Adrenal gland (tissue), 12 donors: ENCODE data around the gene TRAF1. TPM values are rescaled to one million over a fixed set of nuclear protein-coding genes. Genes with fewer than 3 reads are reported as not detected.

ENCODE experiments used
- DNase-seq, 7 donors: peaks; one replicate each; pipeline ENCODE4 v3.0.0-alpha.2; 2019 to 2020
- H3K27ac ChIP-seq, 5 donors: fragments of 200-600 bp; sonication (generic) in 4 of 5; 1 replicate in 3 of 5; 2 replicates in 2 of 5; pipeline versions ENCODE4 v1.5.1 to v1.8.0; 2016 to 2020; ENCODE audit warnings: mild to moderate bottlenecking in 1 of 5
- H3K27me3 ChIP-seq: fragments of 200-600 bp; 2 replicates; pipeline ENCODE4 v1.8.0; 2021
- H3K36me3 ChIP-seq, 2 donors: fragments of 200-600 bp; replicated peaks in 1 of 2; 1 replicate in 1 of 2; 2 replicates in 1 of 2; pipeline versions ENCODE4 v1.5.1 to v1.8.0; 2018 to 2022
- H3K4me1 ChIP-seq, 2 donors: fragments of 200-600 bp; replicated peaks in 1 of 2; 1 replicate in 1 of 2; 2 replicates in 1 of 2; pipeline versions ENCODE4 v1.5.1 to v1.8.0; 2018 to 2021
- H3K4me3 ChIP-seq, 4 donors: fragments of 200-600 bp; sonication (generic) in 3 of 4; one replicate each; pipeline ENCODE4 v1.5.1; 2016 to 2018
- H3K9me3 ChIP-seq, 3 donors: fragments of 200-600 bp; sonication (generic) in 1 of 3; replicated peaks in 1 of 3; 1 replicate in 2 of 3; 2 replicates in 1 of 3; pipeline versions ENCODE4 v1.5.1 to v1.8.0; 2016 to 2021
- POLR2A ChIP-seq, 2 donors: fragments of 450-650 bp; IDR thresholded peaks; one replicate each; pipeline ENCODE4 v1.6.1; 2017; ENCODE audit warnings: antibody characterized with exemption in 2 of 2, mild to moderate bottlenecking in 2 of 2, moderate library complexity in 1 of 2
- WGBS, 4 donors: extraction: QIAGEN DNeasy Blood & Tissue Kit in 2 of 4; methylation state at CpG; one replicate each; pipeline versions ENCODE4 v1.1.5 to v1.1.7; 2013 to 2017; 5-methylcytosine and 5-hydroxymethylcytosine counted together
- intact Hi-C, 2 donors: fragments of 100-400 bp; cut with DNase I; formaldehyde crosslinking; loops; one replicate each; pipeline versions ENCODE4 v1.14.1 to v1.15.0; 2022 to 2023
- polyA plus RNA-seq, 3 donors: library from polyadenylated mRNA; stranded (reverse); fragments of 200-250 nt in 2 of 3; fragments of 350-450 nt in 1 of 3; fragmentation: Illumina TruSeq in 1 of 3; extraction: RNeasy Lipid Tissue Mini Kit (QIAGEN cat#74804) in 1 of 3; gene quantifications; one replicate each; pipeline ENCODE4 v1.2.3, GENCODE V29; 2013 to 2014
- total RNA-seq, 9 donors: library from RNA; depleted of rRNA in 4 of 9; stranded (reverse); fragments of >200 nt in 4 of 9; fragments of 120-200 nt in 1 of 9; fragmentation: NEBNext Ultra II Directional in 1 of 9; extraction: Animal tissue kit (Norgen Biotek cat#: 25700) in 1 of 9; gene quantifications; one replicate each; pipeline versions ENCODE4 v1.1.0 to v1.2.4, GENCODE V29; 2013 to 2023
- TF ChIP-seq, protein P1 (sequence below), 6 experiments: fragments of 450-650 bp in 4 of 6; fragments of 200-600 bp in 2 of 6; sonication (generic) in 1 of 6; IDR thresholded peaks; 1 replicate in 5 of 6; 2 replicates in 1 of 6; pipeline versions ENCODE4 v1.5.1 to v1.8.0; 2016 to 2021; ENCODE audit warnings: antibody characterized with exemption in 6 of 6, mild to moderate bottlenecking in 2 of 6, moderate library complexity in 1 of 6
- donor health status: healthy with polysubstance abuse.
- donor health status: Bipolar disorder and iron deficiency.
- donor health status: DM: yes; HTN: yes; CAD: no.
- donor health status: DM: no; HTN: no; CAD: no.
- donor health status: DM: no; HTN: no; CAD: no.
- donor health status: DM: yes; HTN: yes; CAD: no.

Gene TRAF1
- total and polyA plus RNA-seq, 12 donors = 1.6 to 42.7 (median 7.0) TPM

DNA sequence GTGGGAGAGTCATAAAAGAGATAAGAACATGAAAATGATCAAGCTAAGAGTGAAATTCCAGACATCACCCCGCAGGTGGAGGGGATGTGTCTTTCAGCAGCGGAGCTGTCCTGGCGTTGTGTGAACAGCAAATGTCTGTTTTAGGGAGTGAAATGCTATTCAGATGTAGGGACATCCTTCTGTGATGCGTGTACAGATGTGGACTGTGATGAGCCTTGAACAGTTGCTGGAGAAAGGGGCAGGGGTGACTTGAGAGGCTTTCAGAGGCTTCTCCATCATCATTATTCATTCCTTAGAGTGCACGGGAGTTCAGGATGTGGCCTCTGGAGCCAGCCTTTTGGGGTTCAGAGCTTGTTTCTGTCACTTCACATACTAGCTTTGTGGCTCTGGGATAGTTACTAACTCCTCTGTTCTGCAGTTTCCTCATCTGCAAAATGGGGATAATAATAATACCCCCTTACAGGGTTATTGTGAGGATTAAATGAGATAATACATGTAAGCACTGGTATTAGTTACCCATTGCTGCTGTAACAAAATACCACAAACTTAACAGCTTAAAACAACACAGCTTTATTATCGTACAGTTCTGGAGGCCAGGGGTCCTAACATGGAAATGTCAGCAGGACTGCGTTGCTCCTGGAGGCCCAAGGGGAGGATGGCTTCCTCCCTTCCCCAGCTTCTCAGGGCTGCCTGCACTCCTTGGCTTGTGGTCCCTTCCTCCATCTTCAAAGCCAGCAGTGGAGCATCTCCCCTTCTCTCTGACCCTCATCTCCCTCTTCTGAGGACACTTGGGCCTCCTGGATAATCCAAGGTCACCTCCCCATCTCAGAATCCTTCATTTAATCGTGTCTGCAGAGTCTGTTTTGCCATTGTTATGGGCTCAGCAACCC is 9.4 kb downstream of the TRAF1 start:
- peak overlapping the region in 3 of 5 donors; percentile 20 to 79 (median 78) for H3K27ac ChIP-seq
- no peaks in the 10 kb centered on the region for H3K36me3 ChIP-seq
- intact Hi-C loops = no loop called here
- no peak overlapping the region for H3K4me3 ChIP-seq
- H3K27me3 ChIP-seq = no peaks in the 10 kb centered on the region
- H3K4me1 ChIP-seq = peaks cover 4 to 69% of the 10 kb centered on the region in 2 donors
- DNase-seq = no peak
- no peaks in the 10 kb centered on the region for H3K9me3 ChIP-seq
- no peak for TF ChIP-seq POLR2A (IDR thresholded peaks at IDR 0.05)
- TF ChIP-seq, protein P1, sequence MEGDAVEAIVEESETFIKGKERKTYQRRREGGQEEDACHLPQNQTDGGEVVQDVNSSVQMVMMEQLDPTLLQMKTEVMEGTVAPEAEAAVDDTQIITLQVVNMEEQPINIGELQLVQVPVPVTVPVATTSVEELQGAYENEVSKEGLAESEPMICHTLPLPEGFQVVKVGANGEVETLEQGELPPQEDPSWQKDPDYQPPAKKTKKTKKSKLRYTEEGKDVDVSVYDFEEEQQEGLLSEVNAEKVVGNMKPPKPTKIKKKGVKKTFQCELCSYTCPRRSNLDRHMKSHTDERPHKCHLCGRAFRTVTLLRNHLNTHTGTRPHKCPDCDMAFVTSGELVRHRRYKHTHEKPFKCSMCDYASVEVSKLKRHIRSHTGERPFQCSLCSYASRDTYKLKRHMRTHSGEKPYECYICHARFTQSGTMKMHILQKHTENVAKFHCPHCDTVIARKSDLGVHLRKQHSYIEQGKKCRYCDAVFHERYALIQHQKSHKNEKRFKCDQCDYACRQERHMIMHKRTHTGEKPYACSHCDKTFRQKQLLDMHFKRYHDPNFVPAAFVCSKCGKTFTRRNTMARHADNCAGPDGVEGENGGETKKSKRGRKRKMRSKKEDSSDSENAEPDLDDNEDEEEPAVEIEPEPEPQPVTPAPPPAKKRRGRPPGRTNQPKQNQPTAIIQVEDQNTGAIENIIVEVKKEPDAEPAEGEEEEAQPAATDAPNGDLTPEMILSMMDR (IDR thresholded peaks at IDR 0.05) = no peak
- WGBS, 4 donors = 77 to 85% (median 80%) methylated on average over 8 of the region's 8 CpGs

- Histone ChIP-seq H3K27ac (peak overlapping the region in 3 of 5 donors; percentile 20 to 79 (median 78)), H3K9me3 (no peaks in the 10 kb centered on the region), H3K4me1 (peaks cover 4 to 65% of the 10 kb centered on the region in 2 donors), H3K36me3 (no peaks in the 10 kb centered on the region), H3K4me3 (no peak overlapping the region), H3K27me3 (no peaks in the 10 kb centered on the region)
- intact Hi-C loops = no loop called here
- peak; percentile 75 to 96 (median 83) for DNase-seq
- TF ChIP-seq, protein P1 (IDR thresholded peaks at IDR 0.05) = peak in 4 of 6 experiments; percentile 29 to 37 (median 34)
- no peak for TF ChIP-seq POLR2A (IDR thresholded peaks at IDR 0.05)
- WGBS, 4 donors = 16 to 28% (median 22%) methylated on average over 3 of the region's 3 CpGs
These were observed 10.0 kb downstream of the TRAF1 start for GRCh38 chr9:120916588-120916987.

DNA sequence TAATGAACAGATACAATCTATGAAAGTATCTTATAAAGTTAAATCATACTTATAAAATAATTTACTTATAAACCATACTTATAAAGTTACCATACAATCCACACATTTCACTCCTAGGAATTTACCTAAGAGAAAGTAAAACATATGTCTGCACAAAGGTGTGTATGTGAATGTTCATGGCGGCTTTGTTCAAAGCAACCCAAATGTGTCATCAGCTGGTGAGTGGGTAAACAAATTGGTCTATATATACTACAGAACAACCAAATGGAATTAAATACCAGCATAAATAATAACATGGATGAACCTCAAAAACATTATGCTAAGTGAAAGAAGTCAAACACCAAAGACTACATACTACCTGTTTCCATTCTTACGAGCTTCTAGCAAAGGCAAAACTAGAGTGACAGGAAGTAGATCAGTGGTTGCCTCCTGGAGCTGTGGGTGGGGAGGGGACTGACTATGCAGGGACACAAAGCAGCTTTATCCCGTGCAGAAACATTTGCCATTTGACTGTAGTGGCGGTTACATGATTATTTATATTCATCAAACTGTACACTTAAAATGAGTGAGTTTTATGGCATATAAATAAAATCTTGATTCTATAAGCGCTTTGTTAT is 10.6 kb downstream of the TRAF1 start:
- no peaks in the 10 kb centered on the region for H3K36me3 ChIP-seq

GRCh38 chr9:120914953-120915352 is 11.6 kb downstream of the TRAF1 start:
- no peak for TF ChIP-seq POLR2A (IDR thresholded peaks at IDR 0.05)
- TF ChIP-seq, protein P1 (IDR thresholded peaks at IDR 0.05) = no peak
- Histone ChIP-seq H3K36me3 (no peaks in the 10 kb centered on the region), H3K27ac (peak overlapping the region in 2 of 5 donors; percentile 39 to 78), H3K9me3 (no peaks in the 10 kb centered on the region), H3K4me3 (no peak overlapping the region), H3K4me1 (peaks cover 4 to 49% of the 10 kb centered on the region in 2 donors), H3K27me3 (no peaks in the 10 kb centered on the region)
- DNase-seq = no peak
- 92 to 95% (median 93%) methylated on average over 6 of the region's 6 CpGs for WGBS, 4 donors
- intact Hi-C loops = no loop called here

More for the DNA sequence above, 10.6 kb downstream of the TRAF1 start:
- Histone ChIP-seq H3K9me3 (no peaks in the 10 kb centered on the region), H3K27me3 (no peaks in the 10 kb centered on the region), H3K4me1 (peaks cover 4 to 59% of the 10 kb centered on the region in 2 donors), H3K27ac (peak overlapping the region in 3 of 5 donors; percentile 20 to 79 (median 78)), H3K4me3 (no peak overlapping the region)
- no peak for DNase-seq
- 67 to 78% (median 69%) methylated on average over 5 of the region's 5 CpGs for WGBS, 4 donors
- intact Hi-C loops = no loop called here
- no peak for TF ChIP-seq POLR2A (IDR thresholded peaks at IDR 0.05)
- TF ChIP-seq, protein P1 (IDR thresholded peaks at IDR 0.05) = no peak
